GM12865 (cell line): ENCODE results near the gene RAB34.

ENCODE experiments used
- DNase-seq: peaks from one replicate; pipeline ENCODE4 v3.0.0; 2010; ENCODE audit warnings: low read depth
- H3K4me3 ChIP-seq: 2 replicates; pipeline ENCODE4 v1.5.1; 2011; ENCODE audit warnings: mild to moderate bottlenecking, low read depth, low read length, control low read depth
- TF ChIP-seq, protein P1 (sequence below): IDR thresholded peaks from 2 replicates; pipeline ENCODE4 v1.5.1; 2011; ENCODE audit warnings: low read length, control low read depth, low read depth, inconsistent platforms; ENCODE audit not compliant: insufficient read depth; ENCODE audit errors: missing control alignments

Gene RAB34

DNA sequence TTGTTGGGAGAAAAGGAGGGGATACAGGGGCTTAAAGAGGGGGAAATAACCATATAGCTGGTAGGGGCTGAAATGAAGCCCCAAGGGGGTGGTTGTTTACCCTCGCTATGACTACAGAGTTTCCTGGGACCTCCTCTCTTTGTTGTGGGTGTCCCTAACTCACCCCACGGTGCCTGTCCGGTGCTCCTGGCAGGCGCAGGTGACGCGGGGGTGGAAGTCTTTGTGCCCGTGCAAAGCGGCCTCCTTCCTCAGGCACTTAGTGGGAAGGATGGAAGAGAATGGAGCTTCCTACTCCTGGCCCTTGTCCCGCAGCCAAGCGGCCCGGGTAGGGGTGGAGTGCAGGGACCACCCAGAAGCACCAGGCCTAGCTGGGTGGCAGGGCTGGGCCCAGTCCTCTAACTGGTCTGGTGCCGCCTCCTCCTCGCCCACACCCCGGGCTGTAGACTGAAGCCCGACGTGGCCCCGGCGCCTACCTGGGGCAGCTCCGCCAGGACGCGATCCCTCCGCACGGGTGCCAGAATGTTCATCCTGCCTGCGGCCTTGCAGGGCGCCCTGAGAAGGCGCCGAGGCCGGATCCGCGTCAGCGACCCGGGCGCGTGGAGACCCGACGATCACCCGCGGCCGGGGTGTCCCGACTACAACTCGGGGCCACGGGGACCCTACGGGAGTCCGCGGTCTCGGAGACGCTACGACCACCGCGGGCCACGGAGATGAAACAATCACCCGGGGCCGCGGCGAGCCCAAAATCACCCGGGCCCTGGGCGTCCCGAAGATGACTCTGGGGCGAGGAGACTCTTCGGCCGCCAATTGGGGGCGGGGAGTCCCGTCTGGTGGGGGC is 709 bp downstream of the RAB34 start:
- no peak overlapping the region for H3K4me3 ChIP-seq
- no peak for DNase-seq
- TF ChIP-seq, protein P1, sequence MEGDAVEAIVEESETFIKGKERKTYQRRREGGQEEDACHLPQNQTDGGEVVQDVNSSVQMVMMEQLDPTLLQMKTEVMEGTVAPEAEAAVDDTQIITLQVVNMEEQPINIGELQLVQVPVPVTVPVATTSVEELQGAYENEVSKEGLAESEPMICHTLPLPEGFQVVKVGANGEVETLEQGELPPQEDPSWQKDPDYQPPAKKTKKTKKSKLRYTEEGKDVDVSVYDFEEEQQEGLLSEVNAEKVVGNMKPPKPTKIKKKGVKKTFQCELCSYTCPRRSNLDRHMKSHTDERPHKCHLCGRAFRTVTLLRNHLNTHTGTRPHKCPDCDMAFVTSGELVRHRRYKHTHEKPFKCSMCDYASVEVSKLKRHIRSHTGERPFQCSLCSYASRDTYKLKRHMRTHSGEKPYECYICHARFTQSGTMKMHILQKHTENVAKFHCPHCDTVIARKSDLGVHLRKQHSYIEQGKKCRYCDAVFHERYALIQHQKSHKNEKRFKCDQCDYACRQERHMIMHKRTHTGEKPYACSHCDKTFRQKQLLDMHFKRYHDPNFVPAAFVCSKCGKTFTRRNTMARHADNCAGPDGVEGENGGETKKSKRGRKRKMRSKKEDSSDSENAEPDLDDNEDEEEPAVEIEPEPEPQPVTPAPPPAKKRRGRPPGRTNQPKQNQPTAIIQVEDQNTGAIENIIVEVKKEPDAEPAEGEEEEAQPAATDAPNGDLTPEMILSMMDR, result no peak

- TF ChIP-seq, protein P1, result no peak
- DNase-seq, result no peak
- no peak overlapping the region for H3K4me3 ChIP-seq
Observed at GRCh38 chr17:28715217-28715616, 2.5 kb downstream of the RAB34 start.

DNA sequence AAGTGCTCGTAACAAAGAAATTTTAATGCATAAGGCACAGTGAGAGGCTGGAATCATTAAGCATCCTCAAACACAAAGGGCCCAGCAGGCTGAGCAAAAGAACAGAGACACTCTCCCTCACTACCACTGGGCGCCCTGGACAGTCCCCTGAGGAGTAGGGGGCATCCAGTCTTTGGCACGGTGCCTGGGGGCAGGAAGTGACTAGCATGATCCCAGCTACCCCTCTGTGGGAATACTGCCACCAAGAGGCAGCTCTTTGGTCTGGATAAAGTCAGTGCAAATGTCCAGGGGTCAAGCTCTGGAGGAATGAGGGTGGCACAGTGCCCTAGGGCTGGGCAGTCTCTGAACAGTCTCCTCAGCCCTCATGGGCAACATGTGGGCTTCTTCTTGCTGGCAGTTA is 3.4 kb downstream of the RAB34 start:
- no peak for DNase-seq
- TF ChIP-seq, protein P1, result no peak
- no peak overlapping the region for H3K4me3 ChIP-seq

DNA sequence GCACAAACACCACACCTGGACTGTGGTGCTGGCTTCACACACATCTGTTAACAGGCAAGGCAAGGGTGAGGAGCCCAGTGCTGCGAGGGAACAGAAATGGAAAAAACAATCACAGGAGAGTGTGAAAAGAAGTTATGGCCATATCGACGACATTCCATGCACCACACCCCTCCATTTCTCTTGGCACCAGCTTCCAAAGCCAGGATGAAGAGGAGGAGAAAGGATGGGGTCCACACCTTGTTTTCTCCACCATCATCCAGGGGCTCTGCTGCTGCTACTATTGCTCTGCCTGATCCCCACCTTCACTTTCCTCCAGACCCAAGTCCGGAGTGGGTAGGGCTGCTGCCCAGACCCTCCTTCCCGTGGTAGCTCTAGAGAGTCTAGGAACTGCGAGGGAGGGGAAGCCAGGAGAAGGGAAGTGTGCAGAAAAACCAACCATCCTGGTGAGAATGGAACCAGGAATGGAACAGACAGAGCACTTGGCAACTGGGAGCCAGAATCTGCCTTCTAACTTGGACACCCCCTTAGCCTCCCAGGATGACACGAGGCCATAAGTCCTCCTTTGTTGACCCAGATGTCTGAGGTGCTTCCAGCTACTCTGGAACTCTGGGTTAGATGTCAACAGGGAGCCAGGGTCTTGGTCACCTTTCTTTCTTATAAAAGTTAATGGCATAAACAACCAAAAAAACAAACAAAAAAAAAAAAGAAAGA is 4.8 kb downstream of the RAB34 start:
- TF ChIP-seq, protein P1, result no peak
- no peak overlapping the region for H3K4me3 ChIP-seq
- DNase-seq, result no peak

GRCh38 chr17:28712032-28712704 is 5.5 kb downstream of the RAB34 start:
- DNase-seq, result peak; percentile 81
- TF ChIP-seq, protein P1, result peak; percentile 8
- H3K4me3 ChIP-seq, result peak overlapping the region; percentile 89

- TF ChIP-seq, protein P1, result no peak
- H3K4me3 ChIP-seq, result peak within 1 kb of the TSS; percentile 89
- DNase-seq, result no peak
Observed at GRCh38 chr17:28711723-28712031, 6.0 kb downstream of the RAB34 start, which contains the start of gene PROCA1. PROCA1 (minus strand) TSS chr17:28711888; CDS start chr17:28711660, 228 bp downstream.
